PC-3 (cell line): ENCODE data around the gene CUTA. TPM values are rescaled to one million over a fixed set of nuclear protein-coding genes. Genes with fewer than 3 reads are reported as not detected.
"Not testable (repeated sequence)": the region's sequence is repeated elsewhere in the genome, so short reads cannot be mapped to it uniquely, and the experiment has no call there.

Experiments
- ATAC-seq: fragments of 200-7000 bp; cut with Tn5 transposase; 2 replicates; pipeline ENCODE4 v1.9.1; 2020; ENCODE audit warnings: mild to moderate bottlenecking, moderate library complexity
- BruUV-seq: library from RNA; stranded (reverse); fragments of 400-500 nt; replicated peaks from 2 replicates; lab custom pipeline; 2021; lab: Mats Ljungman, UMichigan
- CTCF ChIA-PET: fragments of 300-600 bp; sonication (Branson Sonifier 250); formaldehyde crosslinking; loops from one replicate; lab custom pipeline; 2022; ENCODE audit warnings: antibody characterized with exemption; lab: Charles Lee
- POLR2A ChIA-PET: fragments of 300-600 bp; sonication (Branson Sonifier 250); formaldehyde crosslinking; loops from one replicate; lab custom pipeline; 2022; ENCODE audit warnings: antibody characterized with exemption; ENCODE audit not compliant: unreplicated experiment; lab: Charles Lee
- DNase-seq: peaks from one replicate; pipeline ENCODE4 v3.0.0-alpha.2; 2015
- H2AFZ ChIP-seq: fragments of 300-600 bp; sonication (generic); 2 replicates; pipeline ENCODE4 v1.6.0; 2016; ENCODE audit warnings: antibody characterized with exemption, low read length
- H3F3A ChIP-seq: fragments of 300-600 bp; sonication (generic); one replicate; pipeline ENCODE4 v1.6.0; 2017; ENCODE audit warnings: antibody characterized with exemption, low read length, control low read depth, mild to moderate bottlenecking; ENCODE audit not compliant: unreplicated experiment
- H3K27ac ChIP-seq: fragments of 300-600 bp; sonication (generic); 2 replicates; pipeline ENCODE4 v1.5.1; 2016; ENCODE audit warnings: mild to moderate bottlenecking, low read length
- H3K27me3 ChIP-seq: fragments of 300-600 bp; sonication (generic); 2 replicates; pipeline ENCODE4 v1.6.1; 2016; ENCODE audit warnings: low read length, mixed read lengths
- H3K36me3 ChIP-seq: fragments of 300-600 bp; sonication (generic); 2 replicates; pipeline ENCODE4 v1.6.1; 2016; ENCODE audit warnings: low read depth, mixed run types, low read length, mixed read lengths
- H3K4me1 ChIP-seq: fragments of 300-600 bp; sonication (generic); 2 replicates; pipeline ENCODE4 v1.5.1; 2016; ENCODE audit warnings: low read length; ENCODE audit not compliant: insufficient read depth
- H3K4me2 ChIP-seq: fragments of 300-600 bp; sonication (generic); 2 replicates; pipeline ENCODE4 v1.6.0; 2016; ENCODE audit warnings: low read length
- H3K4me3 ChIP-seq: fragments of 300-600 bp; sonication (generic); 2 replicates; pipeline ENCODE4 v1.5.1; 2016; ENCODE audit warnings: mild to moderate bottlenecking, low read length, mixed read lengths
- H3K79me2 ChIP-seq: fragments of 300-600 bp; sonication (generic); 2 replicates; pipeline ENCODE4 v1.6.1; 2017; ENCODE audit warnings: low read length, mixed read lengths
- H3K9ac ChIP-seq: fragments of 300-600 bp; sonication (generic); 2 replicates; pipeline ENCODE4 v1.6.0; 2016; ENCODE audit warnings: mild to moderate bottlenecking, low read length
- H3K9me2 ChIP-seq: fragments of 300-600 bp; sonication (generic); replicated peaks from 2 replicates; pipeline ENCODE4 v1.6.1; 2016; ENCODE audit warnings: mixed run types, low read length, mixed read lengths
- H3K9me3 ChIP-seq: fragments of 300-600 bp; sonication (generic); 2 replicates; pipeline ENCODE4 v1.6.1; 2016; ENCODE audit warnings: low read length, mixed read lengths
- H4K20me1 ChIP-seq: fragments of 300-600 bp; sonication (generic); 2 replicates; pipeline ENCODE4 v1.6.1; 2016; ENCODE audit warnings: low read length, mixed read lengths
- EZH2 ChIP-seq: fragments of 300-600 bp; sonication (generic); IDR thresholded peaks from one replicate; pipeline ENCODE4 v1.6.1; 2017; ENCODE audit warnings: antibody characterized with exemption, mild to moderate bottlenecking, low read length; ENCODE audit not compliant: unreplicated experiment
- EZH2phosphoT487 ChIP-seq: fragments of 300-600 bp; sonication (generic); IDR thresholded peaks from 2 replicates; pipeline ENCODE4 v1.6.1; 2018; ENCODE audit warnings: mild to moderate bottlenecking, antibody characterized with exemption, low read length, borderline replicate concordance
- intact Hi-C: fragments of 100-400 bp; cut with micrococcal nuclease; formaldehyde crosslinking; loops from 2 replicates; pipeline ENCODE4 v1.9.0; 2023
- total RNA-seq: library from RNA; depleted of rRNA; stranded (reverse); fragments of >200 nt; gene quantifications from 2 replicates; pipeline ENCODE4 v1.2.3, GENCODE V29; 2014
- TF ChIP-seq, protein P1 (sequence below): fragments of 300-600 bp; sonication (generic); conservative IDR thresholded peaks from 2 replicates; pipeline ENCODE4 v1.5.1; 2017; ENCODE audit warnings: antibody characterized with exemption, low read depth, mild to moderate bottlenecking, low read length

Gene CUTA
- total RNA-seq, 1 experiment from 2014 or later: 242 TPM

GRCh38 chr6:33398601-33399000 lies 19.3 kb downstream of the CUTA start:
- H3K9me3 ChIP-seq, H3K4me3 ChIP-seq, ATAC-seq, H3K4me2 ChIP-seq, POLR2A ChIA-PET, H3K9me2 ChIP-seq, H3K27me3 ChIP-seq, DNase-seq, BruUV-seq, H2AFZ ChIP-seq, H3F3A ChIP-seq, intact Hi-C loops, CTCF ChIA-PET, H3K27ac ChIP-seq, H3K9ac ChIP-seq: not testable (repeated sequence)
- H3K79me2 ChIP-seq: peaks cover 52% of the 10 kb centered on the region
- H4K20me1 ChIP-seq: peaks cover 23% of the 10 kb centered on the region
- peaks cover 17% of the 10 kb centered on the region for H3K4me1 ChIP-seq
- H3K36me3 ChIP-seq: peaks cover 47% of the 10 kb centered on the region

- POLR2A ChIA-PET: no interaction called here
- Histone ChIP-seq H3K79me2 (peaks cover 63% of the 10 kb centered on the region), H3K4me3 (no peak overlapping the region), H3K4me1 (peaks cover 17% of the 10 kb centered on the region), H3K9ac (no peak overlapping the region), H3K36me3 (peaks cover 37% of the 10 kb centered on the region), H3F3A (no peaks in the 10 kb centered on the region), H3K9me3 (no peaks in the 10 kb centered on the region), H3K4me2 (no peak overlapping the region), H3K9me2 (no peaks in the 10 kb centered on the region), H2AFZ (no peak overlapping the region), H4K20me1 (peaks cover 29% of the 10 kb centered on the region), H3K27ac (no peak overlapping the region), H3K27me3 (no peaks in the 10 kb centered on the region)
- ATAC-seq (no peak), DNase-seq (no peak)
- BruUV-seq: no TSS peak
- CTCF ChIA-PET: no interaction called here
- TF ChIP-seq, protein P1, sequence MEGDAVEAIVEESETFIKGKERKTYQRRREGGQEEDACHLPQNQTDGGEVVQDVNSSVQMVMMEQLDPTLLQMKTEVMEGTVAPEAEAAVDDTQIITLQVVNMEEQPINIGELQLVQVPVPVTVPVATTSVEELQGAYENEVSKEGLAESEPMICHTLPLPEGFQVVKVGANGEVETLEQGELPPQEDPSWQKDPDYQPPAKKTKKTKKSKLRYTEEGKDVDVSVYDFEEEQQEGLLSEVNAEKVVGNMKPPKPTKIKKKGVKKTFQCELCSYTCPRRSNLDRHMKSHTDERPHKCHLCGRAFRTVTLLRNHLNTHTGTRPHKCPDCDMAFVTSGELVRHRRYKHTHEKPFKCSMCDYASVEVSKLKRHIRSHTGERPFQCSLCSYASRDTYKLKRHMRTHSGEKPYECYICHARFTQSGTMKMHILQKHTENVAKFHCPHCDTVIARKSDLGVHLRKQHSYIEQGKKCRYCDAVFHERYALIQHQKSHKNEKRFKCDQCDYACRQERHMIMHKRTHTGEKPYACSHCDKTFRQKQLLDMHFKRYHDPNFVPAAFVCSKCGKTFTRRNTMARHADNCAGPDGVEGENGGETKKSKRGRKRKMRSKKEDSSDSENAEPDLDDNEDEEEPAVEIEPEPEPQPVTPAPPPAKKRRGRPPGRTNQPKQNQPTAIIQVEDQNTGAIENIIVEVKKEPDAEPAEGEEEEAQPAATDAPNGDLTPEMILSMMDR: no peak
- TF ChIP-seq EZH2 (no peak), EZH2phosphoT487 (no peak)
- intact Hi-C loops: no loop called here
Observed at GRCh38 chr6:33397541-33397940, 20.4 kb downstream of the CUTA start.

- intact Hi-C loops: no loop called here
- H3K9ac ChIP-seq: peak overlapping the region; percentile 89
- H3K4me1 ChIP-seq: peaks cover 23% of the 10 kb centered on the region
- CTCF ChIA-PET: no interaction called here
- peaks cover 14% of the 10 kb centered on the region for H3K36me3 ChIP-seq
- ATAC-seq (no peak), DNase-seq (no peak)
- no peaks in the 10 kb centered on the region for H3K9me2 ChIP-seq
- H3K9me3 ChIP-seq: no peaks in the 10 kb centered on the region
- no peak overlapping the region for H2AFZ ChIP-seq
- 0 out of 2 replicates have a peak overlapping the region, but pooled peaks have one; percentile 12 for H3K27ac ChIP-seq
- BruUV-seq: no TSS peak
- peaks cover 62% of the 10 kb centered on the region for H3K79me2 ChIP-seq
- TF ChIP-seq EZH2 (no peak), EZH2phosphoT487 (no peak)
- TF ChIP-seq, protein P1: no peak
- H4K20me1 ChIP-seq: peaks cover 29% of the 10 kb centered on the region
- H3K4me3 ChIP-seq: peak overlapping the region; percentile 79
- no peaks in the 10 kb centered on the region for H3K27me3 ChIP-seq
- H3K4me2 ChIP-seq: peak overlapping the region; percentile 99
- POLR2A ChIA-PET: no interaction called here
- H3F3A ChIP-seq: no peaks in the 10 kb centered on the region
Observed at GRCh38 chr6:33392979-33393378, 24.9 kb downstream of the CUTA start.
